IPS DF 4.7 (cell line): ENCODE results near the gene TSPAN3.

ENCODE experiments used
- DNase-seq: peaks from one replicate; pipeline ENCODE4 v3.0.0-alpha.2; 2013; ENCODE audit warnings: low spot score; ENCODE audit errors: extremely low read depth

TSPAN3 gene

DNA sequence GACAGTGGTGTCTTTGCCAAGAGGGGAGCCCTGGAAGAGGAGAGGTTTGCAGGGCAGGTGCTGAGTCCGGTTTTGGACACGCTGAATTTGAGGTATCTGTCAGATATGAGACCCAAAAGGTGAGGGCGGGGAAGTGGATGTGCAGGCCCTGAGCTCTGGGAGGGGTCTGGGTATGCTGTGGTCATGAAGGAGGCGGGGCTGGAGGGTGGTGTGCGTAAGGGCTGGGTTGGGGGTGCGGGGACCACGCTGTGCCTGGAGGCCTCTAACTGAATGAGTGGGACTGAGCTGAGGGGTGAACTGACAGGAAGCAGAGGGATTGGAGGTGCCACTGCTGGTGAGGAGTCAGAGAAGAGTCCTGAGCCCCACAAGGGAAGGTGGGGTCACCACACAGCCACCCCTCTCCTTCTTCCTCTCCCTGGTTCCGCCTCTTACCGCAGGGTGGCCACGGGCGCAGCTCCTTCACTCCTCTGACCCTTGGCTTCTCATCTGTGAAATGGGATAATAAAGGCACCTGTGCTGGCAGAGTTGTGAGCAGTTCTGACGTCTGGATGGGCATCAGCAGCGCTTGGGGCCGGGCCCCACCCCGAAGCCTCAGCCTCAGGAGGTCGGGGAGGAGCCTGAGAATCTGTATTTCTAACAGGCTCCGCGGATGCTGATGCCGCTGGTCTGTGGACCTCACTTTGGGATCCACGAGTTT, 47.2 kb downstream of the TSPAN3 start:
- no peak for DNase-seq

- DNase-seq, result no peak
These were observed 48.0 kb downstream of the TSPAN3 start for GRCh38 chr15:77022646-77023575.

GRCh38 chr15:77021803-77022381, 49.0 kb downstream of the TSPAN3 start:
- DNase-seq, result no peak

- no peak for DNase-seq
These were observed 49.8 kb downstream of the TSPAN3 start for GRCh38 chr15:77021088-77021481.

- DNase-seq, result no peak
These were observed 50.4 kb downstream of the TSPAN3 start for GRCh38 chr15:77020348-77021087.

- DNase-seq, result no peak
These were observed 51.2 kb downstream of the TSPAN3 start for GRCh38 chr15:77019521-77020331.

GRCh38 chr15:77018796-77019505, 52.0 kb downstream of the TSPAN3 start:
- DNase-seq, result no peak

DNA sequence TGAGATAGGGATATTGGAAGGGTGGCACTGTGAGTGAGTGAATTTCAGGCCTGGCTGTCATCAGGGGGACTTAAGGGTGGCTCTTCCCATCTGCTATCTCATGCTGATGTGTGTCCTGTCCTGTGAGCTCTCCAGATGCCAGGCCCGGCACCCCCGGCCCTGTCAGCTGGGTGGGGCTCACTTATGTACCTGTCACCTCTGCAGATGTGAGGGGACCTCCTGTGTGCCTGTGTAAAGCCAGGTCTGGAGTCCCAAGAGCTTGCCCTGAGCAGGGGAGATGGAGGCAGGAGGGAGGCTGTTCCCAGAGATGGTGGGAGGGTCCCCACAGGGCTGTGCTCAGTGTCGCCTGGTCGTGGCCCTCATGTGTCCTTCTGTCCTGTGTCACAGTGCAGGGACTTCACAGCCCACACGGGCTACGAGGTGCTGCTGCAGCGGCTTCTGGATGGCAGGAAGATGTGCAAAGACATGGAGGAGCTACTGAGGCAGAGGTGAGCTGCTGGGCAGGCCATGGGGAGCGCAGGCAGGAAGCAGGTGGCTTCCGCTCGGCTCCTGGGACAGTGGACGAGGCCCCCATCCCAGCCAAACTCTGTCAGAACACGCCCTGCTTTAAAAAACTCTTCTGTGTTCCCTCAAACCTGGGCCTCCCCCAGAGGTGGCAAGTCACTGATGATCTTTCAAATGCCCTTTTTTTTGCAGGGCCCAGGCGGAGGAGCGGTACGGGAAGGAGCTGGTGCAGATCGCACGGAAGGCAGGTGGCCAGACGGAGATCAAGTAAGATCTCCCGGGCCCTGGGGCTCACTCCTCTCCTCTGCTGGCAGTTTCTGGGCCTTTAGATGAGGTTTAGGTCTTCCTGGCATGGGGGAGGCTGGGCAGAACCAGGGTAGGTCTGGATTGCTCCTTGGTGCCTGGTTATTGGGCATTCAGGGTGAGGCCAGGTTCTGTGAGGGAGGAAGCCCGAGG, 52.9 kb downstream of the TSPAN3 start:
- DNase-seq, result no peak

- DNase-seq, result no peak
These were observed 53.7 kb downstream of the TSPAN3 start for GRCh38 chr15:77017091-77017660.

DNA sequence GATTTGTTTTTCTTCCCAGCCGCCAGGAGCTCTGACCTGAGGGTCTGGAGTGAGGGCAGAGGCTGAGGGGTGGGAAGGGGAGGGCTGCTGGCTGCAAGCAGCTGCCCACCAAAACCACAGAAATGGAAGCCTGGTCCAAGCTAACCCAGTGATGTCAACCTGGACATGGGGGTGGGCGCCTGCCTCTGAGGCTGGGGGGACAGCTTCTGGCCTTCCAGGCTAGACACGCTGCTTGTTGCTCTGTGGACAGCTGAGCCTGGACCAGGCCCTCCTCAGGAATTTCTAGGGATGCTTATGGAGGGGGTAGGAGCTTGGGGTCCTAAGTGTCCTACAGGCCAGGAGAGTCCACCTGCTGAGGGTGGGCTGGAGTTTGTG, 54.6 kb downstream of the TSPAN3 start:
- no peak for DNase-seq

GRCh38 chr15:77015646-77016320, 55.1 kb downstream of the TSPAN3 start:
- no peak for DNase-seq

DNA sequence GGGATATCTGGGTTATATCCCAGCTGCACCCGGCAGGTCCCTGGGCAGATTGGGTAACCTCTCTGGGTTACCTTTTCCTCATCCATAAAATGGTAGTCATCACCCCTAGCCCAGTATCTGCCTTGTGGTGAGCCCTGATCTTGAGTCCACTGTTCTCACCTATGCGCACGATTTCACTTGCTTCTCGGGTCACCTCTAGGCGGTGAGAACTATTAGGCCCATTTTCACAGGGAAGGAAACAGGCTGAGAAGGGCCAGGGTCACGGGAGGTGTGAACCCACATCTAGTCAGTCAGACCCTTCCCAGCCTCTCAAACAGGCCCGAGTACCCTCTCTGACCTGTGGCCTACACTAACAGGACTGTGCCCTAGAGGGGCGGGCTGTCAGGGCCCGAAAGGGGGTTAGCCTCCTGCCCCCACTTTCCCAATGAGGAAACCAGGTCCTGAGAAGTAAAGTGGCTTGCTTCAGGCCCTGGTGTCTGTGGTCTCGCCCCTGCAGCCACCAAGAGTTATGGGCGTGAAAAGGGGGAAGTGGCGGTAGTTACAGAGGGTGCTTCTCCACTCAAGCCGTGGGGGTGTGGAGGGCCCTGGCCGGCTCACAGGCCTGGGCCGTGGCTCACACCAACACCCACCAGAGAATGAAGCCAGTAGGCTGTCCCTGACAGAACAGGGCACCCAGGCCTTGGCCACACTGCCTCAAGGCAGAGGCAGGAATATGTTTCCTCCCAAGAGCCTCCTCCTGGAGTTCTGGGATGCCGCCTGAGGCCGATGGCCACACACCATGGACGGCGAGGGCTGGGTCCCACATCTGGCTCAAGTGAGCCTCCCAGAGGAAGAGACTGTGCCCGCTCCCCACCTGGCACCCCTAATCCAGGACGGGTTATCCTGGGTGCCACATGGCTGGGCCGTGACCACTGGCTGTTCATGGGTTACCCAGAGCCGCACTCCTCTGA, 56.5 kb downstream of the TSPAN3 start:
- DNase-seq, result no peak

DNA sequence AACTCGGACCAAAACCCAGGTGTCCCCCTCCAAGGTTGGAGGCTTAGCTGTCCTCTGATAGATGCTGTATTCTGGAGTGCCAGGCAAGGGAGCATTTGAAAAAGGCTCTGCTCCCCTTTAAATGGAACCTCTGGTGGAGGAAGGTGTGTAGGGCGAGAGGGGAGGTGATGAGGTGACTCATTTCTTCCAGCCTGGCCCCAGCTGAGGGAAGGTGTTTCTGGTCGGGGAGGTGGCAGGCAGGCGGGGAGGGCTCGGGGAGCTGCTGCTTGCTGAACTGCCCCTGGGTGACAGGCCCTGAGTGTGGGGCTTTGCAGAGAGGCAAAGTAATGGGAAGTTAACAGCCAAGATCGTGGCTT, 57.2 kb downstream of the TSPAN3 start:
- no peak for DNase-seq

GRCh38 chr15:77012868-77013267, 58.0 kb downstream of the TSPAN3 start:
- DNase-seq, result no peak

- no peak for DNase-seq
These were observed 58.7 kb downstream of the TSPAN3 start for GRCh38 chr15:77012117-77012712.

GRCh38 chr15:77010857-77011256, 60.1 kb downstream of the TSPAN3 start:
- no peak for DNase-seq

- no peak for DNase-seq
These were observed 60.6 kb downstream of the TSPAN3 start for GRCh38 chr15:77010312-77010686.
